DMS53 treated with DMSO at 0.1 percent for 48 hours (cell line): Measurements from ENCODE around the gene TRPV6.

Experiments used
- DNase-seq: peaks from one replicate; lab custom pipeline; 2025; ENCODE audit not compliant: unreplicated experiment; lab: John Stamatoyannopoulos, UW

TRPV6 gene

GRCh38 chr7:142886866-142887265, 1.3 kb upstream of the TRPV6 start:
- DNase-seq: no peak

GRCh38 chr7:142884286-142884640, 1.3 kb downstream of the TRPV6 start:
- DNase-seq: no peak

- no peak for DNase-seq
These were observed 1.8 kb downstream of the TRPV6 start for GRCh38 chr7:142883571-142884285.

GRCh38 chr7:142883145-142883544, 2.4 kb downstream of the TRPV6 start:
- no peak for DNase-seq

- DNase-seq: no peak
These were observed 3.2 kb downstream of the TRPV6 start for GRCh38 chr7:142882338-142882678.

- no peak for DNase-seq
These were observed 3.8 kb downstream of the TRPV6 start for GRCh38 chr7:142881586-142882337.

GRCh38 chr7:142880876-142881505, 4.6 kb downstream of the TRPV6 start:
- no peak for DNase-seq

- no peak for DNase-seq
These were observed 6.5 kb downstream of the TRPV6 start for GRCh38 chr7:142879060-142879459.

- no peak for DNase-seq
These were observed 7.2 kb downstream of the TRPV6 start for GRCh38 chr7:142878315-142878714.

GRCh38 chr7:142876991-142877910, 8.3 kb downstream of the TRPV6 start:
- DNase-seq: no peak

- no peak for DNase-seq
These were observed 9.1 kb downstream of the TRPV6 start for GRCh38 chr7:142876236-142876960.

- no peak for DNase-seq
These were observed 10.1 kb downstream of the TRPV6 start for GRCh38 chr7:142875456-142875855.

- no peak for DNase-seq
These were observed 10.7 kb downstream of the TRPV6 start for GRCh38 chr7:142874837-142875236.

- no peak for DNase-seq
These were observed 11.1 kb downstream of the TRPV6 start for GRCh38 chr7:142874409-142874808.

- no peak for DNase-seq
These were observed 11.7 kb downstream of the TRPV6 start for GRCh38 chr7:142873871-142874270.

GRCh38 chr7:142873281-142873784, 12.2 kb downstream of the TRPV6 start:
- no peak for DNase-seq

- DNase-seq: no peak
These were observed 13.4 kb downstream of the TRPV6 start for GRCh38 chr7:142872106-142872675.

GRCh38 chr7:142871260-142872105, 14.1 kb downstream of the TRPV6 start:
- DNase-seq: no peak
